ENCODE data around the gene PLAGL2. TPM values are rescaled to one million over a fixed set of nuclear protein-coding genes. Genes with fewer than 3 reads are reported as not detected.

Gene PLAGL2
- polyA plus RNA-seq, 1 experiment, result 3.1 TPM

GRCh38 chr20:32149566-32150170 lies 57.9 kb downstream of the PLAGL2 start:
- ChIA-PET POLR2A (no interaction called here), CTCF (no interaction called here)
- peaks cover 32% of the 10 kb centered on the region for H3K36me3 ChIP-seq (ENCODE audit: control insufficient read depth, insufficient read depth, low read length)
- no peak for DNase-seq (ENCODE audit: low read depth)
- no peaks in the 10 kb centered on the region for H3K27me3 ChIP-seq (ENCODE audit: control insufficient read depth, insufficient read depth, low read length)
- TF ChIP-seq, protein P1, sequence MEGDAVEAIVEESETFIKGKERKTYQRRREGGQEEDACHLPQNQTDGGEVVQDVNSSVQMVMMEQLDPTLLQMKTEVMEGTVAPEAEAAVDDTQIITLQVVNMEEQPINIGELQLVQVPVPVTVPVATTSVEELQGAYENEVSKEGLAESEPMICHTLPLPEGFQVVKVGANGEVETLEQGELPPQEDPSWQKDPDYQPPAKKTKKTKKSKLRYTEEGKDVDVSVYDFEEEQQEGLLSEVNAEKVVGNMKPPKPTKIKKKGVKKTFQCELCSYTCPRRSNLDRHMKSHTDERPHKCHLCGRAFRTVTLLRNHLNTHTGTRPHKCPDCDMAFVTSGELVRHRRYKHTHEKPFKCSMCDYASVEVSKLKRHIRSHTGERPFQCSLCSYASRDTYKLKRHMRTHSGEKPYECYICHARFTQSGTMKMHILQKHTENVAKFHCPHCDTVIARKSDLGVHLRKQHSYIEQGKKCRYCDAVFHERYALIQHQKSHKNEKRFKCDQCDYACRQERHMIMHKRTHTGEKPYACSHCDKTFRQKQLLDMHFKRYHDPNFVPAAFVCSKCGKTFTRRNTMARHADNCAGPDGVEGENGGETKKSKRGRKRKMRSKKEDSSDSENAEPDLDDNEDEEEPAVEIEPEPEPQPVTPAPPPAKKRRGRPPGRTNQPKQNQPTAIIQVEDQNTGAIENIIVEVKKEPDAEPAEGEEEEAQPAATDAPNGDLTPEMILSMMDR (IDR thresholded peaks at IDR 0.05; ENCODE audit: insufficient read depth, low read depth, low read length), result no peak
- H3K4me3 ChIP-seq (ENCODE audit: low read depth, low read length), result no peak overlapping the region

DNA sequence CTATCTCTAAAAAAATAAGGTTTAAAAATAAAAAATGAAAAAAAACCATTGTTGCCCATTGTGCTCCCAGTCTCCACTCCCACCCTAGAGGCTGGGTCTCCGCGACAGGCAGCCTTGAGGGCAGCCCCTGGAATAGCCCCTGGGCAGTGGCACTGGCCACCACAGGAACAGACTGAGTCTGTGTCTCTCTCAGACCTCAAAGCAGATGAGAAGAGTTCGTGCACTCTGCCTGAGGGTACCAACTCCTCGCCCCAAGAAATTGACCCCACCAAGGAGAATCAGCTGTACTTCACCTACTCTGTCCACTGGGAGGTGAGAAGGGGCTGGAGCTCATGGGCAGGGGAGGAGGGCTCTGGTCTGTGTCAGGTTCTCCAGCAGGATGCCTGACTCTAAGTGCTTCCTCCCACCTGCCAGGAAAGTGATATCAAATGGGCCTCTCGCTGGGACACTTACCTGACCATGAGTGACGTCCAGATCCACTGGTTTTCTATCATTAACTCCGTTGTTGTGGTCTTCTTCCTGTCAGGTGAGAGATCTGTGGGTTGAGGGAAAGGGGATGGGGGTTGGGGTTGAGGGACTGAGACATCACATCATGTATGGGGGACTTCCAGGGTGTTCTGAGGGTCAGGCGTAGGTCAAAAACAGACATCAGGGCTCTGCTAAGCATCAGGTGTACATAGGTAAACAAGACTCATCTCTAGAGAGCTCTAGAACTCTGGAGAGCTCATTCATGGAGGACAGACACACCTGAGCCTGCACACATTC lies 62.5 kb downstream of the PLAGL2 start:
- Histone ChIP-seq H3K27me3 (ENCODE audit: control insufficient read depth, insufficient read depth, low read length) (no peaks in the 10 kb centered on the region), H3K4me3 (ENCODE audit: low read depth, low read length) (no peak overlapping the region), H3K36me3 (ENCODE audit: control insufficient read depth, insufficient read depth, low read length) (peaks cover 48% of the 10 kb centered on the region)
- POLR2A ChIA-PET, result no interaction called here
- no peak for DNase-seq (ENCODE audit: low read depth)
- CTCF ChIA-PET, result interaction anchor here (1.9 kb wide), 1 partner anchor 10 kb away, joined by 5 read pairs; no protein-coding TSS in a partner anchor
- TF ChIP-seq, protein P1 (IDR thresholded peaks at IDR 0.05; ENCODE audit: insufficient read depth, low read depth, low read length), result no peak

- no peak overlapping the region for H3K4me3 ChIP-seq (ENCODE audit: low read depth, low read length)
- no peak for DNase-seq (ENCODE audit: low read depth)
- TF ChIP-seq, protein P1 (IDR thresholded peaks at IDR 0.05; ENCODE audit: insufficient read depth, low read depth, low read length), result no peak
- peaks cover 51% of the 10 kb centered on the region for H3K36me3 ChIP-seq (ENCODE audit: control insufficient read depth, insufficient read depth, low read length)
- CTCF ChIA-PET, result no interaction called here
- no peaks in the 10 kb centered on the region for H3K27me3 ChIP-seq (ENCODE audit: control insufficient read depth, insufficient read depth, low read length)
- POLR2A ChIA-PET, result no interaction called here
Observed at GRCh38 chr20:32142991-32143390, 64.6 kb downstream of the PLAGL2 start.

Other genes starting within 250 kb of the PLAGL2 start
- gene XKR7, start 239.6 kb downstream of the PLAGL2 start, polyA plus RNA-seq (2011; rRNA removed), result 0.01 TPM in 1 of 2 replicates, not detected in the other
- not detected in 2 replicates for gene CCM2L, start 197.3 kb downstream of the PLAGL2 start, polyA plus RNA-seq (2011; rRNA removed)
- gene HCK, start 155.5 kb downstream of the PLAGL2 start, polyA plus RNA-seq (2011; rRNA removed), result 0.05 TPM in 1 of 2 replicates, not detected in the other
- 97.4 and 101 TPM in 2 replicates for gene TM9SF4, start 98.0 kb downstream of the PLAGL2 start, polyA plus RNA-seq (2011; rRNA removed)
- 45.1 and 56.7 TPM in 2 replicates for gene POFUT1, start 137 bp upstream of the PLAGL2 start, polyA plus RNA-seq (2011; rRNA removed)
- 20.9 and 25.2 TPM in 2 replicates for gene KIF3B, start 69.9 kb upstream of the PLAGL2 start, polyA plus RNA-seq (2011; rRNA removed)
- gene ASXL1, start 150.6 kb upstream of the PLAGL2 start, polyA plus RNA-seq (2011; rRNA removed), result 31.6 and 40.8 TPM in 2 replicates

Data from BJ (cell line).